ENCODE measurements around the gene MYRFL.

The MYRFL gene

DNA sequence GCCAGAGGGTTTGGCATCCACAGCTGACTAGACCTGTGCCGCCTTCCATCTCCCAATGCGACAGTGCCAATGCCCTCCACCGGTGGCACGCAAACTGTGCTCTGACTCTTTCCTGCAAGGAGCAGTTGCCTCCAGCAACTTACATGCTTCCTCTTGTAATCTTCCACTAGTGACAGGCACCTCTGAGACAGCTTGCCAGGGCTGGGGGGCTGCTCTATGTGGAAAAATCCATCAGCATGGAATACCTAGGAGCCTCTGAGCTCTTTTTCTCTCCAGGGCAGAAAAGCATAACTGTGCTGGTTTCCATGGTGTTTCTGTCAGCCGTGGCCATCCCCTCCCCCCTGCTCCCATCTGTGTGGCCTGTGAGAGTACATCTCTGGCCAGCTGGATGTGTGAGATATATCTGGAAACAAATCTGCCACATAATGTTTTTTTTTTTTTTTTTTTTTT, 110.6 kb downstream of the MYRFL start:
- DNase-seq = no peak

DNA sequence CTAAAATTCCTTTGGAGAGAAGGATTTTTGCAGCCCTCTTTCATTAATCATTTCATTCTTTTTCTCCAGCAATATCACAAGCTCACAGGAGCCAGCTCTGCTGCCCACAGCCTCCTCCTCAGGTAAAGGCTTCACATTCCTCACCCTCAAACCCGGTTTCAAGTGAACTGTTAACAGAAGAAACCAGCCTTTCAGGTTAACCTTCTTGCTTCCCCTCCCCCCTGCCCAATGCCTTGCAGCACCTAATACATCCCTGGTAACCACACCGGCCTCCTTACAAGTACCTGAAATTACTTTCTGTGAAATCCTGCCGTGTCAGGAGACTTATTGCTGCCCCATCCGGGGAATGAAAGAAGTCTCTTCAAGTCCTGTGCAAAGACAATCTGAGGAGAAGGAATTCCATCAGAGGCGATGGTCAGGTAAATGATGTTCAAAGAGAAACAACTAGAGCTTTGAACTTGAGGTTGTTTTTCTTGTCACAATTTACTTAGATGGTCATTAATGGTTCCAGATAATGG, 111.2 kb downstream of the MYRFL start:
- no peak for DNase-seq

DNA sequence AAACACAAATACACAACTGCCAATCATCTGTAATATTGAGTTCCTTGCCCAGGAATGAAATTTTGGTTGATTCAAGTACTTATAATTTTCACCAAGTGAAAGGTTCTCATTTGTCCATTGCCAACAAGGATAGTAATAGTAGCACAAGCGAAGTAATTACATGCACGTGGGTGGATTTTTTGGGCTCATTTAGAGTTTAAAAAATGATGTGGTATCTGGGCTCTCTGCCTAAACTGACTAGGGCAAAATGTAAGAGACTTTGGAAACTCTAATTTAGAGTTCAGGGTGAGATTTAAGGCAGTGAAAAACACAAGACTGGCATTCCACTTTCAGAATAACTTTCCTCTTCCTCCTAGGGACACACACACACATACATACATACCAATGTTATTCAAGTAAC, 111.7 kb downstream of the MYRFL start:
- no peak for DNase-seq

DNA sequence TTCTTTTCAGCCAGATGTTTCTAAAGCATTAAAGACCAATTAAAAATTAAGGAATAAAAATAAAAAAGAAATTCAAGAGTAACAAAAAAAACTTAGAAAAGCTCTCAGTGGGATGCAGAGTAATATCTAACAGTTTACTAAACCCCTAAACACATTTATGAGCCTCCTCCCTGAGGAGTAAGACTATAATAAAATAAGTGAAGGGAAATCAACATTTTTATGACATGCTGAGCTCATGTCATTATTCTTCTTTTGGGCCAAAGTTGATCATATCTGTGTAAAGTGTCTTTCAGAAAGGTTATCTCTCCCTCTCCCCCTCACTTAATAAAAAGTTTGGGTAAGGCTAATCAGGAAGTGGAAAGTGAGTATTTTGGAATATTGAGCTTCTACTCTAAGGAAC, 122.1 kb downstream of the MYRFL start:
- DNase-seq = no peak

DNA sequence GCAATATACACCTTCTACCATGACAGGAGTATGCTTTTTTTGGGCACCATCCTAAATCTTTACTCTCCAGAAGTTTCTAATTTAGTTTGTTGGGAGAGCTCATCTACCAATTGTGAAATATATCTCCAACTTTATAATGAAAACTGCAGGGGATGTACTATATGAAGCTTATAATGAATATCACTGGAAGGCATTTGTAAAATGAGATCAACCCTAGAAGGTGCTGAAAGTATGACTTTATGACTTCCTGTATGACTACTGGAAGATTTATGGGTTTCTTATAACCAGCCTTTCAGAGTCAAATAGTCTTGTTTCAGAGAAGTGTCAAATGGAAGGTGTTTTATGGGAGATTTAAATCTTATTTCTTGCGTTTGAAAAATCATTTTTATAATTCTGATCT, 122.9 kb downstream of the MYRFL start:
- DNase-seq = no peak

DNA sequence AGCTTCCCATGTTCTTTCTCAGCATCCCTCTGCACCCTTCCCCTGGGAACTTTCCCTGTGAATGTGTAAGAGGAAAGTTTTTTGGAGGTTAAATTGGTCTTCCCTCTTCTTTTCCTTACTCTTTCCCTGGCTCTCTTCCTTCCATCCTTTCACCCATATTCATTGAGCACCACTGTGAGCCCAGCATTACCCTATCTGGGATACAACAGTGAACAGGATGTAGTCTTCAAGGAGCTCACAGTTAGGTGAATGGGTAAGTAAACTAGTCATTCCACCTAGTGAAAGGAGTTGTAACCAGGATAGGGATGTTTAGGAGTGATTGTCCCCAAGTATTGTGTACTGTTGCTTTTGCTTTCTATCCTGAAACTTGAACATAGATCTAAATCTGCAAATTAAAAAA, 123.8 kb downstream of the MYRFL start:
- DNase-seq = no peak

DNA sequence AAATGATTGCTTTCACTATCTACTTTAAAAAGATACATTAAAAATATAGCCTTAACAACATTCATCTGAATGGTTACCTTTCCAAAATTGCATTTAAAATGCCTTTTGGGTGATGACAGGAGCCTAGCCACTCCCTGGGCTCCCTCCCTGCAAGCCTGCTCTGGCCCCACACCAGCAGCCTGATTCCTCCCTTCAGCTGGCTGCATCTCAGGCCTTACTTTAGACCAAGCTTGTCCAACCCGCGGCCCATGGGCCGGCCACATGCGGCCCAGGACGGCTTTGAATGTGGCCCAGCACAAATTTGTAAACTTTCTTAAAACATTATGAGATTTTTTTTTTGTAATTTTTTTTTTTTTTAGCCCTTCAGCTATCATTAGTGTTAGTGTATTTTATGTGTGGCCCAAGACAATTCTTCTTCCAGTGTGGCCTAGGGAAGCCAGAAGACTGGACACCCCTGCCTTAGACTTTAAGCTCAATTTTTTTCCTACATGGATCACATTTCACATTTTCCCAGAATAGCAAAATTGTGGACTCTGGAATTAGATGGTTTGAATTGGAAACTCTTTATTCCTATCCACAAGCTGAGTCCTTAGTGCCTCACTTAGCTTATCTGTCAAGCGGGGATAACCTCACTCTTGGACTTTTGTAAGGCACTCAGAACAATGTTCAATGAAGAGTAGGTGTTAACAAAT, 124.4 kb downstream of the MYRFL start:
- no peak for DNase-seq

DNA sequence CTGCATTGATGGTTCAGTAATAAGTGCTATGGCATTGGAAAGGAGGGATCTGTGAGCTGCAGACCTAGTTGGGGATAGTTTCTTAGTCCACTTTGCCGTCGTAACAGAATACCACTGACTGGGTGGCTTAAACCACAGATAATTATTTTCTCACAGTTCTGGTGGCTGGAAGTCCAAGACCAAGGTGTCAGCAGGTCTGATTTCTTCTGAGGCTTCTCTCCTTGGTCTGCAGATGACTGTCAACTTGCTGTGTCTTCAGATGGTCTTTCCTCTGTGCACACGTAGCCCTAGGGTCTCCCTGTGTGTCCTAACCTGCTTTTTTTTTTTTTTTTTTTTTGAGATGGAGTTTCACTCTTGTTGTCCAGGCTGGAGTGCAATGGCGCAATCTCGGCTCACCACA, 126.1 kb downstream of the MYRFL start:
- no peak for DNase-seq

DNA sequence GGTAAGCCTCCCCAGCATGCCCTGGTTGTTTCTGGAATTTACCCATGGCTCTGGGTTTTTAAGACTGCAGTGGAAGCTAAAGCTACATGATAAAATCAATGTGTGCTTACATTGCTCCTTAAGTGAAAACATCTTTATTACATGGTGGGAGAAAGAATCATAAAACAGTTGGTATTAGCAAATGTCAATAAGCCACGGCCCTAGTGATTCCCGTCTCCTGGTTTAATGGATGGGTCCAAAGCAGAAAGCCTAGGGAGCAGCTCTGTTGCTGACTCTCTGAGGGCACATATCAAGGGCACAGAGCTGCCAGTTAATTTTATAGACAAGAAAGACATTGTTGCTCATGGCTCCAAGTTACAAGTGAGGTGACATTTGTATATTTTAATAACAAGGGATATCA, 127.9 kb downstream of the MYRFL start:
- DNase-seq = no peak

DNA sequence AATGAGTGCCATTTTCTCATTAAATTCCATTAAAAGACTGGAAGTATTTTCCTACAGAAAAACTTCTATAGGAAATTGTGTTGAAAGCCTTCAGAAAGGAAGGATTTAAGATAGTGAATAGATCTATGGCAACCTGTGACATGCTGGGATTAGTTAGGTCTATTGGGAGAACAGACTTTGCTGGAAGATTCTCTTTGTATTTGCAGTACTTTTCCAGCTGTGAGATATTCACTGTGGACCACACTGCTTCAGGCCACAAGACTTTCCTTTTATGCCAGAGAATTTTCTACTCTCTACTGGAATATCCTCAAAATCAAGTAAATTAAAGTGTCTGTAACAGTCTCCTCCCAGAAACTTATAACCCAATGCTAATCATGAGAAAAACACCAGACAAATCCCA, 136.2 kb downstream of the MYRFL start:
- DNase-seq = no peak

DNA sequence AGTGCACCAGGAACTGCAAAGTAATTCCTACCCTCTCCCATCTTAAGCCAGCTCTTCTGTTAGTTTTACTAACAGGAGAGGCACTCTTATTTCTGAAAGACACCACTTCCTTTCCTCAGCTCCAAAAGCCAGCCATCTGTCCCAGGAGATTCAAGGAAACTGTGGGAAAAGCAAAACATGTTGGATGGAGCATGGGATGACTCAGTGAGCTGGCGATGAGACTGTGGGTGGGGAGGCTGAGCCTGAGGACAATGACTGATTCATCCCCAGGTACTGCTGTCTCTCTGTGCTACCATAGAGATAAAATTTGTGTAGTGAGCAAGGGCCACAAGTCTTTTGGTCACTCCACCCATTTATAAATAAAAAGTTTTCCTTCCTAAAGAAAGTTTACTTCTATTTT, 141.4 kb downstream of the MYRFL start:
- DNase-seq = no peak

DNA sequence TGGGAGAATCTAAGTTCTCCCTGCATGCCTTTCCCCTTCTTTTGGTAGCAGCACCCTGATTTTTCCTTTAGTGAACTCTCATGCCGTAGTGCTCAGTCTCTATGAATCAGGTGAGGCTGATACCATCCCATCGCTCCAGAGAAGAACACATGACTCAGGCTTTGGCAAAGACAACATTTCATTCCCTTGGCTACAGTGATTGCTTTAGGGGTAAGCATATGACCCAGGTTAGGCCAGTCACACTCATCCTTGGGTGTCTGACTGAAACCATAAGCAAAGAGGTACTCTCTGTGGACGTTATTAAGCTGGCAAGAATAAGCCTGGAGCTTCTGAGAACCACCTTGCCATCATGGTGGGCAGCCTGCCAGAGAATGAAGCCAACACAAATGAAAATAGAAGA, 141.8 kb downstream of the MYRFL start:
- DNase-seq = no peak

DNA sequence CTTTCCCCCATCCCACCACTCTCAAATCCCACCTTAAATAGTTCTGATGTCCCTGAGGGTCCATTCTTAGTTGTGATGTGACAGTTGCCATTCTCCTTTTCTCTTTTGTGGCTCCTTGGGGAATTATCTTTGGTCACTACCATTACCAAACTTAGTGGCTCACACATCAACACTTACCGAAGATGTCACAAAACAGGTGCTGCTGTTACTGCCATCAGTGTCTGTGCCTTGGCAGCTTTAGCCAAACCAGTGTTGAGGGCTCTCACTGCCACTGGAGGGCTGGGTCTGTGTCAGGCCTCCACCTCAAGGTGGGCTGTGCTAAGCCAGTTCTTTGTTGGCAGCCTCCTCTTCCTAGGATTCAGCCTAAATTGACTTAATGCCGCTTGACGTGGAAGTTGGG, 144.0 kb downstream of the MYRFL start:
- no peak for DNase-seq

DNA sequence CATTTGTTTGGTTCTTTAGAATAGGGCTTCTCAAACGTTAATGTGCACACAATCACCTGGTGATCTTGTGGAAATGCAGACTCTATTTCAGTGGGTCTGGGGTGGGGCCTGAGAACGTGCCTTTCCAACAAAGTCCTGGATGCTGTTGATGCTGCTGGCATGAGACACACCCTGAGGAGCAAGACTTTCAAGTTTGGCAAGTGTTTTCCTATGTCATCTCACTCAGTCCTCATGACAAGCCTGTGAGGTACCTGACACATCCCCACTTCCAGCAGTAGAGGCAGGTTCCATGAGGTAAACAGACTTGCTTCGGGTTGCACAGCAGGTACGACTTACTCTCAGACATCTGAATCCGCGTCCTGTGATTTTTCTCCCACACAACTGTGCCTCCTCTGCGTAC, 147.1 kb downstream of the MYRFL start:
- no peak for DNase-seq

DNA sequence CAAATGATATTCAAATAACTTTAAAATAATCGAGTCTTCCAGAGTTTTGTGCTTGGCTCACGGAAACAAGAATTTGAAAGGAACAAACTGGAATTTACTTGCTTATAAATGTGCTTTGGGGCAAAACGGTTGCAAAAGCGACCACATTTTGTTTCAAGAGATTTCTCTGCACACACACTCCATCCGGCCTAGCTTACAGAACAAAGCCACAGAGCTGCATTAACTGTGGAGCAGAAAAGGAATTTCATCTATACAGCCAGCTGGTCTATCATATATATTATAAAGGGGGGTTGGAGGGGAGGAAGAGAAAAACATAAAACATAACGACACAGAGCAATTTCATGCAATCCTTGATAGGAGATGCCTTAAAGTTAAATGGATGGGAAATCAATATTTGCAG, 153.0 kb downstream of the MYRFL start:
- no peak for DNase-seq

DNA sequence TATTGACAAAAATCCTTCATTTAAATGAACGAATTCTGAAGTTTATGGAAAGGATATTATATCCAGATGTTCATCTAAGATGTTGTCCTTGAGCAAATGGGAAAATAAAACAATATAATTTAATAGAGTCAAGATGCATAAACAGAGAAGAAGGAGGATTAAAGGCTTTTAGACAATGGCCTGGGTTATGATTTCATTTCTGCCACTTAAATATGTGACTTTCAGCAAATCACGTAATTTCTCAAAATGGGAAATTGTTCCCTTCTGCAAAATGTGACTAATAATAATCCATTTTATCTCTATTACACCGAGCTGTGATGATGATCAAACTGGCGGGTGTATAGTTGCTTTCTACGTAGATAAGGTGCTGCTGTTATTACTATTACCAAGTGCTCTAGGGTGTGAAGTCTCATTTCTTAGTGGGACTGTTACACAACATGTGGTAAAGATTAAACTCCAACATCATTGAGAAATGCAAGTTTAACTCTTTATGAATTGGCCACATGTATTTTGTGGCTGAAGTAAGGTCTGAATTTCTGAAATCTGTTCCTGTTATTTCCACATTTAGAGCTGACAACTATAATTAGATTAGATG, 157.0 kb downstream of the MYRFL start:
- DNase-seq = no peak

DNA sequence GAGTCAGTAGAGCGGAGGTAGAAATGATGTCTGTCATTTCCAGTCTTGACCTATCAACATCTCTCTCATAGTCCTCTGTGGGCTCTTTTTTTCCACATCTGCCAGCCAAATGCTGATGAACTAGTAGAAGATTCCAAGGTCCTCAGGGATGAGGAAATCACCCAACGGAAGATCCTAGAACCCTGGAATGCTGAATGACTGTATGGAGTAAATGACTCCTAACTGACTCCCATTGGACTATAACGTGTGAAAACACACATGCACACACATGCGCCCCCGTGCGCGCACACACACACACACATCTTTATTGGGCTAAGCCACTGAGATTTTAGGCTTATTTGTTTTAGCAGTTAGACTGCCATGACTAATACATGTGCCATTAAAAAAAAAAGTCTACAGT, 159.2 kb downstream of the MYRFL start:
- DNase-seq = no peak

DNA sequence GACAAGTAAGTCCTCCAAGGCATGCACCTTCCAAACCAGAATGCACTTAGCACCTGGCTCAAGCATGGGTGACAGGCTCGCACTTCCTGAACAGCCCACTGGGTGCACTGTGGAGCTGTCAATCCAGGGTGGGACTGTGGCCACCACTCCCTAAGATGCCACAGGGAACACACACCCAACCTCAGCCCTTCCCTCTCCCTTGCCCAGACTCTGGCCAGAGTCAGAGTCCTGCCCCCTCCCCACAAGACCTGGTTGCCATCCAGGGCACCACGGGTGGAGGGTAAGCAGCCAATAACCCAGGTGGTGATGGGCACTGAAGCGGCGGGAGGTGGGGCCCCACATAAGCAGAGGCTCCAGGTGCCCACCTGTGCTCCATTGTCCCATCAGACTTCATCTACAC, 160.6 kb downstream of the MYRFL start:
- no peak for DNase-seq

DNA sequence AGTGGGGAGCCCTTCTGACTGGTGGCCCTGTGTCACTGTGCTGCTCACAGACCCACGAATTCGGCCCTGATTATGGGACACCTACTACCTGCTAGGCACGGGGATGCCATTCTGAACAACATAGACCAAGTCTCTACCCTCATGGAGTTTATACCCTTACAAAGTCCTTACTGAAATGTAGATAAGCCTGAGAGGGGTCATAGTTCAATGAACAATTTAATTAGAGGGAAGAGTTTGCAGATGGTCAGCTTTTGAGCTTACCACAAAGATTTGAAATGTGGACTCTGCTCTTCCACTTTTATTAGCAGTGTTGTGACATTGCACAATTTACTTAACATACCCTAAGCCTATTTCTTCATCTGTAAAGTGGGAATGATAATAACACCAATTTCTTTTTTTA, 161.1 kb downstream of the MYRFL start:
- DNase-seq = no peak

DNA sequence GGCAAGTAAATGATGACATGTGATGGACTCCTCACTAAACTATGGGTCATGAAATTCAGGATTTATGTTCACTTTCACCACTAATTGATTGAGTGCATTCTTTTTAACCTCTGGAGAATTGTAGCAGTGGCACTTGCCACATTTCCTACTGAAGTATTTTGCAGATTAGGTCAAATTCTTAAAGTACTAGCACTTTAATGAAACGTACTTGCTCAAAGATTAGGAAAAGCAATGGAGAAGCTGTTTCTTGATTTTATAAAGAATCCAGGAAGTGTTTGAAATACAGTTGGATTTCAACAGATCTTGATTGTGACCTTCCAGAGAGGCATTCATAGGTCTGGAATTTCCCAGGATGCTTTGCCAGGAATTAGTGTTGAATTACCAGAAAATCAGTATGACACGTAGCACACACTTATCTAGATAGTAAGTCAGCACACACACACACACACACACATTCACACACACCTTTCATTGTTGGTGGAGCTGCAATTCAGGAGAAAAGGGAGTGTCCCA, 162.6 kb downstream of the MYRFL start:
- no peak for DNase-seq

DNA sequence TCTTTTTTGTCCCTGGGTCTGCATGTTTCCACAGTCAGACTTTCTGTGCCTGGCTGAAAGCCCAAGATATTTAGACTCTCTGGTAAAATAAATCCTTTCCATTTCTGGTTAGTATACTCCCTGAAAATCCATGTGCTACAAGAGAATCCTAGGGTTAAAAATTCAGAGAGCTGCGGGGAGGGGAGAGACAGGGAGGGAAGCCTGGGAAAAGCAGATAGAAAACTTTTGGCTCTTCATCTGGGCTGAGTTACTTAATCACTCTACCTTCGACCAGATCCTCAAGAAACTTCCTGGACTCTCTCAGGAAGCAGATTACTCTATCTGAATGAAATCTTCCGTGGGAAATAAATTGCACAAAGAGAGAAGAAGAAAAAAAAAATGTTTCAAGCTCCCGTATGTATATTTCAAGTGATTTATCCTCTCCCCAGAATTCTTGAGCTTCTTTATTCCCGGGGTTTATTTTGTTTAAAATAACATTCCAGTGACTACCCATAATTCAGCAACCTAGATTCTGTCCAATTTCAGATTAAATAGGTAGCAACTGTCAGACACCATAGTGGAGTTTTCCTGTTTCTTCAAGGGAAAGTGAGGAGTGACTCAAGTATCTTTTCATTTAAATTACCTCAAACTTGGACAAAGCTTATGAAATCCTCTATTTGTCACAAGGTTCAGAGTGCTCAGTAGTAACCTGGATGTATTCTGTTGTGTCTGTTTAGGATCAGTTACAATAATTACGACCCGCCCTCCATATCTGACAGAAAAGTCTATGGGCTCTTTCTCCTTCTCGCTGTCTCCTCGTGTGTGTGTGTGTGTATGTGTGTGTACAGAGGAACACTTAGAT, 163.7 kb downstream of the MYRFL start:
- no peak for DNase-seq

DNA sequence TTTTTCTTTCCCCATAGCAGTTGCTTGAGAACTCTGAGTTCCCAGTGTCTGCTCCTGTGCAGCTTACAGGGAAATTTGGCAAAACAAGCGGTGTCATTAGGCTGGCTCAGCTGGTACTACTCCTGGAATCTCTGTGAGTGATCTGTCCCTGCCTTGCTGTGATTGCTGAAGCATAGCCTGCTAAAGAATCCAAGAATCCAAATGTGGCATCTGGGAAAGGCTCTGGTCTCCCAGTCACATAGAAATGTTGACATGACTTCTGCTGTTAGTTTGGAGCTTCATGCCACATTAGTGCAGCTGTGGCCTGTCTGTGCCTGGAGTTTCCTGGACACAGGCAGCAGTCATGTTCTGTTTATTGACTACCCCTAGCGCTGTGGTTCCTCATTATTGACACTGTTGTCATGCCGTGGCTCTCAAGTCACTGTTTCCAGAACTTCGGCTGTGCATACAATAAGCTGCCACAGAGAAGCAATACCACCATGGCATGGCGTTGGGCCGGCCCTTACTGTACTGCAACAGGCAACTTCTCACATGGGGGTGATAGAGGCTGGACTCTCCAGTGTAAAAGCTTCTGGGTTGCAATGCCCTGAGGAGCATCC, 166.8 kb downstream of the MYRFL start:
- no peak for DNase-seq

DNA sequence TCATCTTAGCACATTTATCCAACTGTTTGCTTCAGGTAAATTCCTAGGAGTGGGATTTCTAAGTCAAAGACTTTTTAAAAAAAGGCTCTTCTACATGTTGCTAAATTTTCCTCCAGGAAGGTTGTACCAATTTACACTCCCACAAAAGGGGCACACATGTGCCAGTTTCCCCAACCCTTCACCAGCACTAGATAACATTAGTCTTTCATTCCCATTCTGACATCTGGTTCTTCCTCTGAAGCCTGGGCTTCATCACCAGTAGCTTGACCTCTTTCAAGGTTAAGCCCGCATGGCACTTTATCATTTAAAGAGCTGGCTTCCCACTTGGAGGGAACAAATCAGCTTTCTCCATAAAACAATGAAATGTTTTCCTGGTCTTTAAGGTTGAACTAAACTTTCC, 168.4 kb downstream of the MYRFL start:
- no peak for DNase-seq

Measured in activated CD4-positive, alpha-beta T cell treated with anti-CD3 and anti-CD28 coated beads for 4 hours (primary cell).